Liver (tissue), 9 donors: Measurements from ENCODE around the gene GSC. TPM values are rescaled to one million over a fixed set of nuclear protein-coding genes. Genes with fewer than 3 reads are reported as not detected.

ENCODE experiments used
- DNase-seq: peaks from one replicate; pipeline ENCODE4 v3.0.0-alpha.2; 2017; ENCODE audit warnings: low spot score
- H3K27ac ChIP-seq, 2 donors: one replicate each; pipeline ENCODE4 v1.7.0; 2013; ENCODE audit warnings: inconsistent platforms in 2 of 2, low read length in 2 of 2, control low read depth in 1 of 2, low read depth in 1 of 2, mild to moderate bottlenecking in 1 of 2
- H3K27me3 ChIP-seq, 4 donors: one replicate each; pipeline versions ENCODE4 v1.6.1 to v1.7.0; 2013; ENCODE audit warnings: low read length in 3 of 4, inconsistent platforms in 1 of 4, mild to moderate bottlenecking in 1 of 4, moderate library complexity in 1 of 4; ENCODE audit not compliant: control insufficient read depth in 4 of 4, insufficient read depth in 4 of 4
- H3K36me3 ChIP-seq, 4 donors: one replicate each; pipeline versions ENCODE4 v1.6.1 to v1.7.0; 2013; ENCODE audit warnings: low read length in 3 of 4, mild to moderate bottlenecking in 3 of 4, low read depth in 1 of 4, moderate library complexity in 1 of 4; ENCODE audit not compliant: control insufficient read depth in 4 of 4, insufficient read depth in 3 of 4
- H3K4me1 ChIP-seq, 4 donors: one replicate each; pipeline versions ENCODE4 v1.6.1 to v1.7.0; 2013; ENCODE audit warnings: low read length in 3 of 4, mild to moderate bottlenecking in 3 of 4, moderate library complexity in 1 of 4; ENCODE audit not compliant: control insufficient read depth in 4 of 4, insufficient read depth in 4 of 4
- H3K4me3 ChIP-seq, 3 donors: one replicate each; pipeline versions ENCODE4 v1.6.1 to v1.7.0; 2013; ENCODE audit warnings: low read length in 3 of 3, control low read depth in 1 of 3, low read depth in 1 of 3, mild to moderate bottlenecking in 1 of 3
- H3K9ac ChIP-seq, 2 donors: one replicate each; pipeline ENCODE4 v1.7.0; 2013; ENCODE audit warnings: low read length in 2 of 2, mild to moderate bottlenecking in 2 of 2, moderate library complexity in 2 of 2, control low read depth in 1 of 2, low read depth in 1 of 2
- H3K9me3 ChIP-seq, 4 donors: one replicate each; pipeline versions ENCODE4 v1.6.1 to v1.7.0; 2013; ENCODE audit warnings: low read length in 3 of 4; ENCODE audit not compliant: control insufficient read depth in 4 of 4
- EGR1 ChIP-seq, 2 donors: IDR thresholded peaks; 2 replicates each; pipeline ENCODE4 v1.6.1; 2016 to 2018; ENCODE audit warnings: antibody characterized with exemption in 2 of 2, low read depth in 2 of 2
- FOXA1 ChIP-seq: IDR thresholded peaks from 2 replicates; pipeline ENCODE4 v1.6.1; 2016; ENCODE audit warnings: antibody characterized with exemption
- FOXA2 ChIP-seq: IDR thresholded peaks from 2 replicates; pipeline ENCODE4 v1.6.1; 2016; ENCODE audit warnings: antibody characterized with exemption
- GABPA ChIP-seq, 2 donors: IDR thresholded peaks in 1 of 2; conservative IDR thresholded peaks in 1 of 2; 2 replicates each; pipeline ENCODE4 v1.6.1; 2016; ENCODE audit warnings: antibody characterized with exemption in 2 of 2, mild to moderate bottlenecking in 1 of 2, moderate library complexity in 1 of 2
- HNF4A ChIP-seq, 2 donors: conservative IDR thresholded peaks; 2 replicates each; pipeline ENCODE4 v1.6.1; 2016; ENCODE audit warnings: antibody characterized with exemption in 2 of 2, mild to moderate bottlenecking in 2 of 2
- HNF4G ChIP-seq: IDR thresholded peaks from 2 replicates; pipeline ENCODE4 v1.6.1; 2016; ENCODE audit warnings: antibody characterized with exemption
- NR2F2 ChIP-seq: IDR thresholded peaks from 2 replicates; pipeline ENCODE4 v1.6.1; 2016; ENCODE audit warnings: antibody characterized with exemption
- RAD21 ChIP-seq, 2 donors: IDR thresholded peaks; 2 replicates each; pipeline ENCODE4 v1.6.1; 2016; ENCODE audit warnings: antibody characterized with exemption in 2 of 2, mild to moderate bottlenecking in 2 of 2
- RXRA ChIP-seq, 2 donors: IDR thresholded peaks; 2 replicates each; pipeline ENCODE4 v1.6.1; 2017 to 2018; ENCODE audit warnings: antibody characterized with exemption in 2 of 2, mild to moderate bottlenecking in 1 of 2
- TAF1 ChIP-seq: conservative IDR thresholded peaks from 2 replicates; pipeline ENCODE4 v1.6.1; 2016; ENCODE audit warnings: antibody characterized with exemption, mild to moderate bottlenecking
- WGBS: extraction: QIAGEN DNeasy Blood & Tissue Kit; methylation state at CpG from one replicate; pipeline ENCODE4 v1.1.7; 2013; 5-methylcytosine and 5-hydroxymethylcytosine counted together
- polyA plus RNA-seq, 2 donors: library from polyadenylated mRNA; stranded (reverse) in 1 of 2; unstranded in 1 of 2; fragments of 200-250 nt in 1 of 2; fragments of >200 nt in 1 of 2; fragmentation: Nextera tagmentation in 1 of 2; extraction: Ambion mirVana in 1 of 2; gene quantifications; one replicate each; pipeline versions ENCODE4 v1.2.1 to v1.2.3, GENCODE V29; 2013 to 2015
- total RNA-seq, 2 donors: library from RNA; depleted of rRNA; stranded (reverse); fragments of >200 nt; gene quantifications; one replicate each; pipeline ENCODE4 v1.2.3, GENCODE V29; 2014
- TF ChIP-seq, protein P1 (sequence below): fragments of 150-350 bp; IDR thresholded peaks from 2 replicates; pipeline ENCODE4 v1.5.1; 2017; ENCODE audit warnings: improper control_type of control experiment, low read depth, low read length; ENCODE audit not compliant: missing input control
- TF ChIP-seq, protein P2 (sequence below): IDR thresholded peaks from 2 replicates; pipeline ENCODE4 v1.6.1; 2016; ENCODE audit warnings: antibody characterized with exemption
- TF ChIP-seq, protein P3 (sequence below): IDR thresholded peaks from 2 replicates; pipeline ENCODE4 v1.6.1; 2016; ENCODE audit warnings: antibody characterized with exemption, mild to moderate bottlenecking
- TF ChIP-seq, protein P4 (sequence below): IDR thresholded peaks from 2 replicates; pipeline ENCODE4 v1.6.1; 2016; ENCODE audit warnings: antibody characterized with exemption
- TF ChIP-seq, protein P5 (sequence below): IDR thresholded peaks from 2 replicates; pipeline ENCODE4 v1.6.1; 2016; ENCODE audit warnings: antibody characterized with exemption
- donor health status: healthy.
- donor health status: healthy.
- donor health status: healthy.
- donor health status: healthy.
- donor health status: healthy.

The GSC gene
- total and polyA plus RNA-seq, 4 donors = not detected

DNA sequence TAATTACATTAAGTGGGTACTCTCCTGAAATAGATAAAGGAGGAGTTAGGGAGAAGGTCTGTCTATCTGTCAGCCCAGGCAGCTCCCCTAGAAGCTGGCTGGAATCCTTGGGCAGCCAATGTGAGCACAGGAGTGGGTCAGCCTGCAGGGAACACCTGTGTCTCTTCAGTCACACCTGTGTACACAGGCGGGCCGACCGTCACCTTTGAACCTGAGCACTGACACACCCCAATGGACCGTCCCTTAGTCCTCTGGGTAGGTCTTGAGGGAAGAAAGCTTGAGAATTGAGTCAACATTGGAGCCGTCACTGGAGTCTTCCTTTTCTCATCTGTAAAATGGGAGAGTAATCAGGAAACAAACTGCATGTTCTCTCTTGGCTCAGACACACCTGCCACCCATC, 9.8 kb upstream of the GSC start:
- no peak overlapping the region for H3K4me3 ChIP-seq
- no peak for DNase-seq
- WGBS = 77% methylated on average over 5 of the region's 5 CpGs
- no peaks in the 10 kb centered on the region for H3K4me1 ChIP-seq
- no peak overlapping the region for H3K27ac ChIP-seq
- TF ChIP-seq NR2F2 (no peak), TAF1 (no peak), HNF4A (conservative IDR thresholded peaks at IDR 0.05) (no peak), EGR1 (IDR thresholded peaks at IDR 0.05; ENCODE audit: low read depth in 2 of 2) (no peak), RXRA (IDR thresholded peaks at IDR 0.05) (no peak)
- TF ChIP-seq, protein P1, sequence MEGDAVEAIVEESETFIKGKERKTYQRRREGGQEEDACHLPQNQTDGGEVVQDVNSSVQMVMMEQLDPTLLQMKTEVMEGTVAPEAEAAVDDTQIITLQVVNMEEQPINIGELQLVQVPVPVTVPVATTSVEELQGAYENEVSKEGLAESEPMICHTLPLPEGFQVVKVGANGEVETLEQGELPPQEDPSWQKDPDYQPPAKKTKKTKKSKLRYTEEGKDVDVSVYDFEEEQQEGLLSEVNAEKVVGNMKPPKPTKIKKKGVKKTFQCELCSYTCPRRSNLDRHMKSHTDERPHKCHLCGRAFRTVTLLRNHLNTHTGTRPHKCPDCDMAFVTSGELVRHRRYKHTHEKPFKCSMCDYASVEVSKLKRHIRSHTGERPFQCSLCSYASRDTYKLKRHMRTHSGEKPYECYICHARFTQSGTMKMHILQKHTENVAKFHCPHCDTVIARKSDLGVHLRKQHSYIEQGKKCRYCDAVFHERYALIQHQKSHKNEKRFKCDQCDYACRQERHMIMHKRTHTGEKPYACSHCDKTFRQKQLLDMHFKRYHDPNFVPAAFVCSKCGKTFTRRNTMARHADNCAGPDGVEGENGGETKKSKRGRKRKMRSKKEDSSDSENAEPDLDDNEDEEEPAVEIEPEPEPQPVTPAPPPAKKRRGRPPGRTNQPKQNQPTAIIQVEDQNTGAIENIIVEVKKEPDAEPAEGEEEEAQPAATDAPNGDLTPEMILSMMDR = no peak
- TF ChIP-seq, protein P2, sequence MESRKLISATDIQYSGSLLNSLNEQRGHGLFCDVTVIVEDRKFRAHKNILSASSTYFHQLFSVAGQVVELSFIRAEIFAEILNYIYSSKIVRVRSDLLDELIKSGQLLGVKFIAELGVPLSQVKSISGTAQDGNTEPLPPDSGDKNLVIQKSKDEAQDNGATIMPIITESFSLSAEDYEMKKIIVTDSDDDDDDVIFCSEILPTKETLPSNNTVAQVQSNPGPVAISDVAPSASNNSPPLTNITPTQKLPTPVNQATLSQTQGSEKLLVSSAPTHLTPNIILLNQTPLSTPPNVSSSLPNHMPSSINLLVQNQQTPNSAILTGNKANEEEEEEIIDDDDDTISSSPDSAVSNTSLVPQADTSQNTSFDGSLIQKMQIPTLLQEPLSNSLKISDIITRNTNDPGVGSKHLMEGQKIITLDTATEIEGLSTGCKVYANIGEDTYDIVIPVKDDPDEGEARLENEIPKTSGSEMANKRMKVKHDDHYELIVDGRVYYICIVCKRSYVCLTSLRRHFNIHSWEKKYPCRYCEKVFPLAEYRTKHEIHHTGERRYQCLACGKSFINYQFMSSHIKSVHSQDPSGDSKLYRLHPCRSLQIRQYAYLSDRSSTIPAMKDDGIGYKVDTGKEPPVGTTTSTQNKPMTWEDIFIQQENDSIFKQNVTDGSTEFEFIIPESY = no peak
- H3K27me3 ChIP-seq = peaks cover 0 to 28% (median 3%) of the 10 kb centered on the region in 4 donors
- no peaks in the 10 kb centered on the region for H3K9me3 ChIP-seq
- H3K36me3 ChIP-seq = no peaks in the 10 kb centered on the region
- no peak overlapping the region for H3K9ac ChIP-seq

DNA sequence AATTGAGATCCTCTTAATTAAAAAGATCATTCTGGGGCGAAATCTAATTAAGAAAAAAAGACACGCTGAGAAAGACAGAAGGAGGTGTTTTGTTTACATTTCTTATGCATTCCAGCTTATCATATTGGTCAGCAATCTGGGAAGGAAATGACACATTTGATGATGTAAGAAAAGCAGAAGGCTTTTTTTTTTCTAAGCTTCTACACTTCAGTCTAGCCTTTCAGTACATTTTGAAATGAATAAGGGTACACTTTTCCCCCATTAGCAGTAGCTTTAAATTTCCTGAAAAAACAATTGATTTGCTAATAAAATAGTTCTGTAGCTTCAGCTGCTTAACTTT, 5.9 kb upstream of the GSC start:
- Histone ChIP-seq H3K27ac (no peak overlapping the region), H3K27me3 (peaks cover 3 to 36% (median 14%) of the 10 kb centered on the region in 4 donors), H3K36me3 (no peaks in the 10 kb centered on the region), H3K9me3 (peaks cover 0 to 9% (median 0%) of the 10 kb centered on the region in 4 donors), H3K9ac (no peak overlapping the region), H3K4me3 (no peak overlapping the region), H3K4me1 (no peaks in the 10 kb centered on the region)
- no peak for DNase-seq
- TF ChIP-seq FOXA1 (no peak), HNF4A (conservative IDR thresholded peaks at IDR 0.05) (no peak), RAD21 (IDR thresholded peaks at IDR 0.05) (no peak), FOXA2 (no peak), TAF1 (no peak), HNF4G (no peak), NR2F2 (no peak), GABPA (IDR thresholded peaks at IDR 0.05 in 1 of 2, conservative IDR thresholded peaks at IDR 0.05 in 1 of 2) (no peak)
- TF ChIP-seq, protein P3, sequence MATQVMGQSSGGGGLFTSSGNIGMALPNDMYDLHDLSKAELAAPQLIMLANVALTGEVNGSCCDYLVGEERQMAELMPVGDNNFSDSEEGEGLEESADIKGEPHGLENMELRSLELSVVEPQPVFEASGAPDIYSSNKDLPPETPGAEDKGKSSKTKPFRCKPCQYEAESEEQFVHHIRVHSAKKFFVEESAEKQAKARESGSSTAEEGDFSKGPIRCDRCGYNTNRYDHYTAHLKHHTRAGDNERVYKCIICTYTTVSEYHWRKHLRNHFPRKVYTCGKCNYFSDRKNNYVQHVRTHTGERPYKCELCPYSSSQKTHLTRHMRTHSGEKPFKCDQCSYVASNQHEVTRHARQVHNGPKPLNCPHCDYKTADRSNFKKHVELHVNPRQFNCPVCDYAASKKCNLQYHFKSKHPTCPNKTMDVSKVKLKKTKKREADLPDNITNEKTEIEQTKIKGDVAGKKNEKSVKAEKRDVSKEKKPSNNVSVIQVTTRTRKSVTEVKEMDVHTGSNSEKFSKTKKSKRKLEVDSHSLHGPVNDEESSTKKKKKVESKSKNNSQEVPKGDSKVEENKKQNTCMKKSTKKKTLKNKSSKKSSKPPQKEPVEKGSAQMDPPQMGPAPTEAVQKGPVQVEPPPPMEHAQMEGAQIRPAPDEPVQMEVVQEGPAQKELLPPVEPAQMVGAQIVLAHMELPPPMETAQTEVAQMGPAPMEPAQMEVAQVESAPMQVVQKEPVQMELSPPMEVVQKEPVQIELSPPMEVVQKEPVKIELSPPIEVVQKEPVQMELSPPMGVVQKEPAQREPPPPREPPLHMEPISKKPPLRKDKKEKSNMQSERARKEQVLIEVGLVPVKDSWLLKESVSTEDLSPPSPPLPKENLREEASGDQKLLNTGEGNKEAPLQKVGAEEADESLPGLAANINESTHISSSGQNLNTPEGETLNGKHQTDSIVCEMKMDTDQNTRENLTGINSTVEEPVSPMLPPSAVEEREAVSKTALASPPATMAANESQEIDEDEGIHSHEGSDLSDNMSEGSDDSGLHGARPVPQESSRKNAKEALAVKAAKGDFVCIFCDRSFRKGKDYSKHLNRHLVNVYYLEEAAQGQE = no peak
- TF ChIP-seq, protein P4, sequence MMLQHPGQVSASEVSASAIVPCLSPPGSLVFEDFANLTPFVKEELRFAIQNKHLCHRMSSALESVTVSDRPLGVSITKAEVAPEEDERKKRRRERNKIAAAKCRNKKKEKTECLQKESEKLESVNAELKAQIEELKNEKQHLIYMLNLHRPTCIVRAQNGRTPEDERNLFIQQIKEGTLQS = no peak
- TF ChIP-seq, protein P1 = no peak
- TF ChIP-seq, protein P5, sequence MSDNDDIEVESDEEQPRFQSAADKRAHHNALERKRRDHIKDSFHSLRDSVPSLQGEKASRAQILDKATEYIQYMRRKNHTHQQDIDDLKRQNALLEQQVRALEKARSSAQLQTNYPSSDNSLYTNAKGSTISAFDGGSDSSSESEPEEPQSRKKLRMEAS = no peak
- WGBS = 8% methylated on average over 2 of the region's 2 CpGs
